Neutrophil (primary cell): ENCODE measurements around the gene ERN1.

Experiments
- H3K27ac ChIP-seq: fragments of 200-600 bp; sonication (generic); 2 replicates; pipeline ENCODE4 v1.5.1; 2016; ENCODE audit warnings: mild to moderate bottlenecking, moderate library complexity
- H3K27me3 ChIP-seq: fragments of 200-600 bp; sonication (generic); 2 replicates; pipeline ENCODE4 v1.6.0; 2016; ENCODE audit warnings: mild to moderate bottlenecking
- H3K36me3 ChIP-seq: fragments of 200-600 bp; sonication (generic); 2 replicates; pipeline ENCODE4 v1.5.1; 2017
- H3K4me1 ChIP-seq, 2 experiments: fragments of 200-600 bp in 1 of 2; sonication (generic) in 1 of 2; 1 replicate in 1 of 2; 2 replicates in 1 of 2; pipeline versions ENCODE4 v1.5.1 to v1.6.1; 2013 to 2016; ENCODE audit warnings: low read depth in 1 of 2, low read length in 1 of 2, mild to moderate bottlenecking in 1 of 2, moderate library complexity in 1 of 2; ENCODE audit not compliant: control insufficient read depth in 1 of 2, insufficient read depth in 1 of 2
- H3K4me3 ChIP-seq, 2 experiments: fragments of 200-600 bp in 1 of 2; sonication (generic) in 1 of 2; 1 replicate in 1 of 2; 2 replicates in 1 of 2; pipeline ENCODE4 v1.5.1; 2013 to 2016; ENCODE audit warnings: low read depth in 1 of 2, low read length in 1 of 2, mild to moderate bottlenecking in 1 of 2, moderate library complexity in 1 of 2
- H3K9me3 ChIP-seq: fragments of 200-600 bp; sonication (generic); 2 replicates; pipeline ENCODE4 v1.5.1; 2016
- CTCF ChIP-seq: fragments of 200-600 bp; sonication (generic); IDR thresholded peaks from 2 replicates; pipeline ENCODE4 v1.5.1; 2016; ENCODE audit warnings: antibody characterized with exemption

Gene ERN1

GRCh38 chr17:64016231-64016784, 113.6 kb downstream of the ERN1 start:
- Histone ChIP-seq H3K27ac (no peak overlapping the region), H3K4me1 (peaks cover 16 to 26% of the 10 kb centered on the region in 2 experiments)
- TF ChIP-seq CTCF = no peak

DNA sequence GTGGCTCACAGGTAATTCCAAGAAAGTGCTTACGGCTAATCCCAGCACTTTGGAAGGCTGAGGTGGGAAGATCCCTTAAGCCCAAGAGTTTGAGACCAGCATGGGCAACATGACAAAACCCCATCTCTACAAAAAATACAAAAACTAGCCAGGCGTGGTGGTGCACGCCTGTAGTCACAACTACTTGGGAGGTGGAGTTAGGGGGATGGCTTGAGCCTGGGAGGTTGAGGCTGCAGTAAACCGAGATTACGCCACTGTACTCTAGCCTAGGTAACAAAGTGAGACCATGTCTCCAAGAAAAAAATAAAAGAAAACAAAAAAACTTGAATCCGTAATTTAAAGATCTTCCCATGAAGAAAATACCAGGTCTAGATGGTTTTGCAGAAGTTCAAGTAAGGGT, 114.5 kb downstream of the ERN1 start:
- no peak for TF ChIP-seq CTCF
- Histone ChIP-seq H3K4me3 (no peak overlapping the region), H3K36me3 (no peaks in the 10 kb centered on the region), H3K27me3 (no peaks in the 10 kb centered on the region), H3K9me3 (no peaks in the 10 kb centered on the region), H3K27ac (no peak overlapping the region), H3K4me1 (peaks cover 10 to 20% of the 10 kb centered on the region in 2 experiments)

More at GRCh38 chr17:64016231-64016784, 113.6 kb downstream of the ERN1 start:
- H3K27me3 ChIP-seq = no peaks in the 10 kb centered on the region
- H3K9me3 ChIP-seq = no peaks in the 10 kb centered on the region
- no peak overlapping the region for H3K4me3 ChIP-seq
- no peaks in the 10 kb centered on the region for H3K36me3 ChIP-seq

DNA sequence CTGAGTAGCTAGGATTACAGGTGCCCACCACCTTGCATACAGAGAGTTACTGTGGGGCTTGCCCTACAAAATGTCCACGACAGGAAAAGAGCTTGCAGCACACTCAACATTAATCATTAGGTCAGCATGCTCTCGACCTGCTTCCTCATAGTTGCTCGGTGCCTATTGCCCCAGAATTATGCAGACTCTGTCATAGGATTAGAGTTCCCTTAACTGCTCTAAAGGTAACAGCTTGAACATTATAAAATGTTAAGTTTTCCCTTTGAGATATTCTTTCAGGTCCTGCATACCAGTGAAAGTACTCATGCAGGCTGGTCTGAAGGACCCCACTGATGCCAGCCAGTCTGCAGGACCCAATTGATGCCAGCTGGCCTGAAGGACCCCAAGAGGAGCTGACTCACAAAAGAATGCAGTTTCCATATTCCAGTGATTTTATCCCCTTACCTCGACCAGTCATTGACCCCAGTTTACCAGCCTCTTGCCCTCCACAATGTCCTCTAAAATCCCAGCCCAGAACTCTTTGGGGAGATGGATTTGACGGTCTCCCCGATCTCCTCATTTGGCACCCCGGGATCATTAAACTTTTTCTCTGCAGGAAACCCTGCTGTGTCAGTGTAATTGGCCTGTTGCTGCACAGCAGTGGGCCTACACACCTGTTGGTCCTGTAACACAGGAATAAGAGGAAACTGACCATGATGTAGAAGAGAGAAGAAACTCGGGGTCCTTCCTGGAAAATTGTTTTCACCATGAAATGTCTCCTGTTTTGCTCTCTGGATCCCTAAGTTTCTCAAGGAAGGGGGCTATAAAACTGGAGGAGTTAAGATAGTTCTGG, 120.2 kb downstream of the ERN1 start:
- Histone ChIP-seq H3K4me1 (peaks cover 8 to 10% of the 10 kb centered on the region in 2 experiments), H3K27ac (no peak overlapping the region), H3K27me3 (no peaks in the 10 kb centered on the region), H3K36me3 (no peaks in the 10 kb centered on the region), H3K9me3 (no peaks in the 10 kb centered on the region), H3K4me3 (no peak overlapping the region)
- TF ChIP-seq CTCF = no peak

GRCh38 chr17:64008830-64009229, 121.1 kb downstream of the ERN1 start:
- Histone ChIP-seq H3K4me1 (peaks cover 7 to 8% of the 10 kb centered on the region in 2 experiments), H3K27ac (no peak overlapping the region), H3K36me3 (no peaks in the 10 kb centered on the region), H3K27me3 (no peaks in the 10 kb centered on the region), H3K4me3 (no peak overlapping the region), H3K9me3 (no peaks in the 10 kb centered on the region)
- TF ChIP-seq CTCF = no peak

DNA sequence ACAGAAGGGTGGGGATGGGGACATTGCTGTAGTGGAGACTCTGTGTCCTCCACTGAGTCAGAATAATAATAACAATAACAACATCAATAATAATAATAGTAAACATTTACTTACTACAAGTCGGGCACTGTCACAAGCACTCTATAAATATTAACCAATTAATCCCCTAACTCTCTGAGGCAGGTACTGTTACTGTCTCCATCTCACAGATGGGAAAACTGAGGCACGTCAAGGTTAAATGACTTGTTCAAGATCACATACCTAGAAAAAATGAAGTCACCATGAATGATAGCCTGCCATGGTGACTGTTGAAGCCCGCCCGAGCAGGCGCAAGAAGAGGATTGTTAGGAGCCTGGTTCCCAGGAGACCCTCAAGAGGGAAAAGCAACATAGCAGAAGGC, 121.6 kb downstream of the ERN1 start:
- peaks cover 7 to 8% of the 10 kb centered on the region in 2 experiments for H3K4me1 ChIP-seq
- H3K27me3 ChIP-seq = no peaks in the 10 kb centered on the region
- H3K27ac ChIP-seq = no peak overlapping the region
- H3K36me3 ChIP-seq = no peaks in the 10 kb centered on the region
- no peak overlapping the region for H3K4me3 ChIP-seq
- no peaks in the 10 kb centered on the region for H3K9me3 ChIP-seq
- TF ChIP-seq CTCF = no peak
